Left lung (tissue), 10 donors: ENCODE results near the gene SLC41A3. TPM values are rescaled to one million over a fixed set of nuclear protein-coding genes. Genes with fewer than 3 reads are reported as not detected.

Source experiments
- ATAC-seq: fragments of 200-7000 bp; cut with Tn5 transposase; one replicate; pipeline ENCODE4 v1.9.1; 2020; ENCODE audit warnings: moderate library complexity
- DNase-seq, 4 donors: peaks; one replicate each; pipeline ENCODE4 v3.0.0-alpha.2; 2013 to 2020
- H3K27ac ChIP-seq, 2 donors: fragments of 200-600 bp; sonication (generic) in 1 of 2; one replicate each; pipeline versions ENCODE4 v1.5.0 to v1.8.0; 2020 to 2021
- H3K27me3 ChIP-seq, 2 donors: fragments of 200-600 bp; sonication (generic) in 1 of 2; one replicate each; pipeline versions ENCODE4 v1.5.0 to v1.8.0; 2020 to 2021
- H3K36me3 ChIP-seq, 2 donors: fragments of 200-600 bp; sonication (generic) in 1 of 2; one replicate each; pipeline versions ENCODE4 v1.5.0 to v1.8.0; 2020 to 2021
- H3K4me1 ChIP-seq, 2 donors: fragments of 200-600 bp; one replicate each; pipeline ENCODE4 v1.8.0; 2021
- H3K4me3 ChIP-seq, 2 donors: fragments of 200-600 bp; sonication (generic) in 1 of 2; one replicate each; pipeline versions ENCODE4 v1.5.0 to v1.8.0; 2020 to 2021; ENCODE audit warnings: mild to moderate bottlenecking in 1 of 2
- H3K9me3 ChIP-seq, 2 donors: fragments of 200-600 bp; sonication (generic) in 1 of 2; one replicate each; pipeline versions ENCODE4 v1.5.0 to v1.8.0; 2020 to 2021
- CTCF ChIP-seq, 2 donors: fragments of 200-600 bp; sonication (generic) in 1 of 2; IDR thresholded peaks; one replicate each; pipeline versions ENCODE4 v1.5.0 to v1.8.0; 2021; ENCODE audit warnings: antibody characterized with exemption in 2 of 2
- intact Hi-C, 2 donors: fragments of 100-400 bp; cut with DNase I; formaldehyde crosslinking; loops; one replicate each; pipeline versions ENCODE4 v1.11.2 to v1.14.2; 2022
- polyA plus RNA-seq, 6 donors: library from polyadenylated mRNA; unstranded; fragments of 120-200 nt; gene quantifications; one replicate each; pipeline ENCODE4 v1.2.1, GENCODE V29; 2013; ENCODE audit not compliant: insufficient read length in 6 of 6
- total RNA-seq, 2 donors: library from RNA; stranded (reverse); fragmentation: NEBNext Ultra II Directional; extraction: Animal tissue kit (Norgen Biotek cat#: 25700); gene quantifications; one replicate each; pipeline ENCODE4 v1.2.1, GENCODE V29; 2021
- donor health status: DM: no; HTN: yes; CAD: no.
- donor health status: DM: no; HTN: no; CAD: no.

Gene SLC41A3
- total and polyA plus RNA-seq, 8 donors: 35.1 to 69.5 (median 59.0) TPM

- Histone ChIP-seq H3K9me3 (no peaks in the 10 kb centered on the region), H3K36me3 (no peaks in the 10 kb centered on the region), H3K4me3 (no peak overlapping the region), H3K27me3 (no peaks in the 10 kb centered on the region), H3K27ac (no peak overlapping the region), H3K4me1 (no peaks in the 10 kb centered on the region)
- peak in 1 of 4 donors; percentile 75 for DNase-seq
- no peak for ATAC-seq
- intact Hi-C loops: no loop called here
- TF ChIP-seq CTCF (IDR thresholded peaks at IDR 0.05): no peak
These were observed 19.4 kb upstream of the SLC41A3 start for GRCh38 chr3:126103121-126104027.

GRCh38 chr3:126102530-126102951 is 18.6 kb upstream of the SLC41A3 start:
- H3K27me3 ChIP-seq: no peaks in the 10 kb centered on the region
- H3K27ac ChIP-seq: no peak overlapping the region
- no peak for ATAC-seq

GRCh38 chr3:126102011-126102410 is 18.1 kb upstream of the SLC41A3 start:
- Histone ChIP-seq H3K27me3 (no peaks in the 10 kb centered on the region), H3K4me3 (no peak overlapping the region), H3K4me1 (no peaks in the 10 kb centered on the region), H3K36me3 (no peaks in the 10 kb centered on the region), H3K9me3 (peaks cover 0 to 7% of the 10 kb centered on the region in 2 donors), H3K27ac (no peak overlapping the region)
- TF ChIP-seq CTCF (IDR thresholded peaks at IDR 0.05): no peak
- DNase-seq (no peak), ATAC-seq (no peak)
- intact Hi-C loops: no loop called here

More at GRCh38 chr3:126102530-126102951, 18.6 kb upstream of the SLC41A3 start:
- H3K9me3 ChIP-seq: peaks cover 0 to 2% of the 10 kb centered on the region in 2 donors
- DNase-seq: no peak
- no peak overlapping the region for H3K4me3 ChIP-seq
- no peak for TF ChIP-seq CTCF (IDR thresholded peaks at IDR 0.05)
- no peaks in the 10 kb centered on the region for H3K36me3 ChIP-seq
- intact Hi-C loops: no loop called here
- H3K4me1 ChIP-seq: no peaks in the 10 kb centered on the region

- no peak for TF ChIP-seq CTCF (IDR thresholded peaks at IDR 0.05)
- H3K9me3 ChIP-seq: peaks cover 0 to 12% of the 10 kb centered on the region in 2 donors
- H3K27ac ChIP-seq: no peak overlapping the region
- ATAC-seq (peak; percentile 30), DNase-seq (no peak)
- no peaks in the 10 kb centered on the region for H3K27me3 ChIP-seq
- H3K4me1 ChIP-seq: no peaks in the 10 kb centered on the region
- H3K36me3 ChIP-seq: no peaks in the 10 kb centered on the region
- intact Hi-C loops: no loop called here
- H3K4me3 ChIP-seq: no peak overlapping the region
These were observed 17.6 kb upstream of the SLC41A3 start for GRCh38 chr3:126101521-126101982.

GRCh38 chr3:126100634-126101301 is 16.8 kb upstream of the SLC41A3 start:
- no peak for TF ChIP-seq CTCF (IDR thresholded peaks at IDR 0.05)
- no peaks in the 10 kb centered on the region for H3K36me3 ChIP-seq
- no peak overlapping the region for H3K4me3 ChIP-seq
- intact Hi-C loops: no loop called here
- DNase-seq (no peak), ATAC-seq (no peak)
- H3K9me3 ChIP-seq: peaks cover 0 to 20% of the 10 kb centered on the region in 2 donors
- H3K27ac ChIP-seq: no peak overlapping the region
- no peaks in the 10 kb centered on the region for H3K27me3 ChIP-seq
- no peaks in the 10 kb centered on the region for H3K4me1 ChIP-seq
